ENCODE data around the gene FAF1. TPM values are rescaled to one million over a fixed set of nuclear protein-coding genes. Genes with fewer than 3 reads are reported as not detected.

The FAF1 gene
- total and polyA plus RNA-seq, 9 of the 15 experiments (the other 6 are each of a cell fraction or from before 2014, with no cell fraction given): 48.7 to 225 (median 118) TPM

GRCh38 chr1:50976890-50977574, 17.0 kb upstream of the FAF1 start (continued):
- TF ChIP-seq ARID1B (IDR thresholded peaks at IDR 0.05): no peak
- TF ChIP-seq CEBPG (CRISPR knock-in tag; IDR thresholded peaks at IDR 0.05): no peak
- TF ChIP-seq CEBPG (tag; conservative IDR thresholded peaks at IDR 0.05 in 1 of 2, IDR thresholded peaks at IDR 0.05 in 1 of 2): peak; percentile 34 to 39; a peak in 1 of 4 replicates
- peak; percentile 54 for TF ChIP-seq POLR2A (conservative IDR thresholded peaks at IDR 0.05)
- peak; percentile 19 for TF ChIP-seq ASH1L (IDR thresholded peaks at IDR 0.05; ENCODE audit: borderline replicate concordance, low read depth, partially characterized antibody)
- no peak for TF ChIP-seq POLR2G (IDR thresholded peaks at IDR 0.05; ENCODE audit: low read depth, low read length)
- TF ChIP-seq HSF4 (CRISPR knock-in tag; IDR thresholded peaks at IDR 0.05; ENCODE audit: borderline replicate concordance): no peak
- TF ChIP-seq MYBL2 (IDR thresholded peaks at IDR 0.05; ENCODE audit: low read depth): peak; percentile 94
- TF ChIP-seq MYBL2 (CRISPR knock-in tag; IDR thresholded peaks at IDR 0.05; ENCODE audit: borderline replicate concordance): no peak
- TF ChIP-seq SMAD4 (CRISPR knock-in tag; conservative IDR thresholded peaks at IDR 0.05): 0 out of 2 replicates have a peak, but pooled peaks have one; percentile 19
- no peak for TF ChIP-seq PBX2 (CRISPR knock-in tag; IDR thresholded peaks at IDR 0.05; ENCODE audit: low read depth)
- TF ChIP-seq PBX2 (tag; conservative IDR thresholded peaks at IDR 0.05; ENCODE audit: low read depth): no peak
- TF ChIP-seq KAT7 (CRISPR knock-in tag; IDR thresholded peaks at IDR 0.05; ENCODE audit: borderline replicate concordance): 0 out of 2 replicates have a peak, but pooled peaks have one; percentile 64
- 0 out of 2 replicates have a peak, but pooled peaks have one; percentile 3 for TF ChIP-seq ZNF644 (tag; IDR thresholded peaks at IDR 0.05; ENCODE audit: low read depth)
- TF ChIP-seq MEF2D (tag; conservative IDR thresholded peaks at IDR 0.05; ENCODE audit: low read depth): no peak
- TF ChIP-seq ZBTB43 (CRISPR knock-in tag; IDR thresholded peaks at IDR 0.05): 0 out of 2 replicates have a peak, but pooled peaks have one; percentile 45
- no peak for TF ChIP-seq ZNF740 (CRISPR knock-in tag; IDR thresholded peaks at IDR 0.05)
- TF ChIP-seq ZNF740 (tag; IDR thresholded peaks at IDR 0.05): peak in 1 of 2 experiments; percentile 53; a peak in 2 of 4 replicates
- peak; percentile 53 for TF ChIP-seq CC2D1A (IDR thresholded peaks at IDR 0.05)
- no peak for TF ChIP-seq DDX20 (tag; IDR thresholded peaks at IDR 0.05; ENCODE audit: low read depth)
- no peak for TF ChIP-seq ZBTB8A (IDR thresholded peaks at IDR 0.05; ENCODE audit: partially characterized antibody)
- TF ChIP-seq PREB (CRISPR knock-in tag; IDR thresholded peaks at IDR 0.05): 0 out of 2 replicates have a peak, but pooled peaks have one; percentile 52
- TF ChIP-seq ZFP1 (CRISPR knock-in tag; IDR thresholded peaks at IDR 0.05): no peak

All from K562 (cell line).